Loucy (cell line): ENCODE results near the gene FBRSL1.

Experiments used
- EZH2phosphoT487 ChIP-seq: fragments of 200-600 bp; IDR thresholded peaks from 2 replicates; pipeline ENCODE4 v1.6.1; 2018; ENCODE audit warnings: antibody characterized with exemption, mild to moderate bottlenecking, moderate library complexity, borderline replicate concordance
- TF ChIP-seq, protein P1 (sequence below): fragments of 200-600 bp; sonication (generic); conservative IDR thresholded peaks from 2 replicates; pipeline ENCODE4 v1.5.1; 2014; ENCODE audit warnings: mild to moderate bottlenecking, antibody characterized with exemption, low read length

DNA sequence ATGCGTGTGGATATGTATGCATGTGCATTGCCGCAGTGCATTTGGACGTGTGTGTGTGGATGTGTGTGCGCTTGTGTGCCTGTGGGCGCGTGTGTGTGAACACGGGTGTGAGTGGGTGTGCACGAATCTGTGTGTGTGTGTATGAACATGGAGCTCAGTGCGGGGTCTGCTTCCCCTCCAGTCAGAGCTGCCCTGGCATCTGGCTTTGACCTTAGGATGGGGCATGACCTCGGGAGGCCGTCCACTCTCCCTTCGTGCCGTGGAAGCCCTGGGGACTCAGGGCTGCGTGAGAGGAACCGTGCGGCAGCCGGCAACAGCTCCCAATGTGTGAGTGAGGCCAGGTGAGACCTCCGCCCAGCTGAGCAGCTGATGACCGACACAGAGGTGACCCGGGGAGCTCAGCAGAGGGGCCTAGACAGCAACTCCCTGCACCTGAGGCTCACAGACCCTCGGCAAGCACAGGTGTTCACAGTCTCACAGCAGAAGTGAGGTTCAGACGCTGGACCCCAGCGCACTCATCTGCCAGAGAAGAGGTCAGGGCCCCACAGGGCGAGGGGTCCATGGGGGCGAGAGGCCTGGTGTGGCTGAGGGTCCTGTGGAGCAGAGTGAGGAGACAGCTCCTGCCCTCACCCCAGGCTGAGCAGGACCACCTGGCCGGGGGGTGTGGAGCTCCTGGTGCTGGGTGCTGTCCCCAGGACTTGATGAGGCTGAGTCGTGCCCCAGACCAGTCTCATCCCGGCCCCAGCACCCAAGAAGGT, 33.6 kb upstream of the FBRSL1 start:
- TF ChIP-seq, protein P1, sequence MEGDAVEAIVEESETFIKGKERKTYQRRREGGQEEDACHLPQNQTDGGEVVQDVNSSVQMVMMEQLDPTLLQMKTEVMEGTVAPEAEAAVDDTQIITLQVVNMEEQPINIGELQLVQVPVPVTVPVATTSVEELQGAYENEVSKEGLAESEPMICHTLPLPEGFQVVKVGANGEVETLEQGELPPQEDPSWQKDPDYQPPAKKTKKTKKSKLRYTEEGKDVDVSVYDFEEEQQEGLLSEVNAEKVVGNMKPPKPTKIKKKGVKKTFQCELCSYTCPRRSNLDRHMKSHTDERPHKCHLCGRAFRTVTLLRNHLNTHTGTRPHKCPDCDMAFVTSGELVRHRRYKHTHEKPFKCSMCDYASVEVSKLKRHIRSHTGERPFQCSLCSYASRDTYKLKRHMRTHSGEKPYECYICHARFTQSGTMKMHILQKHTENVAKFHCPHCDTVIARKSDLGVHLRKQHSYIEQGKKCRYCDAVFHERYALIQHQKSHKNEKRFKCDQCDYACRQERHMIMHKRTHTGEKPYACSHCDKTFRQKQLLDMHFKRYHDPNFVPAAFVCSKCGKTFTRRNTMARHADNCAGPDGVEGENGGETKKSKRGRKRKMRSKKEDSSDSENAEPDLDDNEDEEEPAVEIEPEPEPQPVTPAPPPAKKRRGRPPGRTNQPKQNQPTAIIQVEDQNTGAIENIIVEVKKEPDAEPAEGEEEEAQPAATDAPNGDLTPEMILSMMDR = no peak
- no peak for TF ChIP-seq EZH2phosphoT487
